ENCODE measurements around the gene ADGRG1. TPM values are rescaled to one million over a fixed set of nuclear protein-coding genes. Genes with fewer than 3 reads are reported as not detected.
A peak's percentile ranks its signal among the peaks of the same experiment; 100 is the strongest.

The ADGRG1 gene
- total RNA-seq, 1 donor from 2014 or later, result 201 TPM

GRCh38 chr16:57648581-57649442 is 20.4 kb downstream of the ADGRG1 start:
- DNase-seq (ENCODE audit: low spot score), result peak; percentile 83

DNA sequence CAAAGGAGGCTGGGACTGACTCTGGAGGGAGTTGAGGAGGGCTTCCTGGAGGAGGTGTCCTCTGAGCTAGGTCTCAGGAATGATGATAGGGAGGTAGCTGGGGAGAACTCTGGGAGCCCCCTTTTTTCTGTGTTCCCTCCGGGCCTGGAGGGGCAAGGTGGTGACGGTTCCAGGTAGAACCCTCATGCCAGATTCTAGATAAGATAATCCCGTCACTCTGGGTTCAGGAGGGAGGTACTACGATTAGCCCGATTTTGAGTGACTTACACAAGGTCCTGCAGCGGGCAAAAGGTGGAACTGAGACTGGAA is 21.0 kb downstream of the ADGRG1 start:
- no peak for DNase-seq (ENCODE audit: low spot score)

- no peak for DNase-seq (ENCODE audit: low spot score)
Observed at GRCh38 chr16:57649846-57650245, 21.4 kb downstream of the ADGRG1 start.

GRCh38 chr16:57651344-57652333 is 23.2 kb downstream of the ADGRG1 start:
- no peak for DNase-seq (ENCODE audit: low spot score)

GRCh38 chr16:57652695-57653471 is 24.5 kb downstream of the ADGRG1 start:
- no peak for DNase-seq (ENCODE audit: low spot score)

GRCh38 chr16:57653936-57654335 is 25.5 kb downstream of the ADGRG1 start:
- peak; percentile 77 for DNase-seq (ENCODE audit: low spot score)

- DNase-seq (ENCODE audit: low spot score), result no peak
Observed at GRCh38 chr16:57656342-57656955, 28.0 kb downstream of the ADGRG1 start.

- no peak for DNase-seq (ENCODE audit: low spot score)
Observed at GRCh38 chr16:57657228-57657627, 28.8 kb downstream of the ADGRG1 start.

DNA sequence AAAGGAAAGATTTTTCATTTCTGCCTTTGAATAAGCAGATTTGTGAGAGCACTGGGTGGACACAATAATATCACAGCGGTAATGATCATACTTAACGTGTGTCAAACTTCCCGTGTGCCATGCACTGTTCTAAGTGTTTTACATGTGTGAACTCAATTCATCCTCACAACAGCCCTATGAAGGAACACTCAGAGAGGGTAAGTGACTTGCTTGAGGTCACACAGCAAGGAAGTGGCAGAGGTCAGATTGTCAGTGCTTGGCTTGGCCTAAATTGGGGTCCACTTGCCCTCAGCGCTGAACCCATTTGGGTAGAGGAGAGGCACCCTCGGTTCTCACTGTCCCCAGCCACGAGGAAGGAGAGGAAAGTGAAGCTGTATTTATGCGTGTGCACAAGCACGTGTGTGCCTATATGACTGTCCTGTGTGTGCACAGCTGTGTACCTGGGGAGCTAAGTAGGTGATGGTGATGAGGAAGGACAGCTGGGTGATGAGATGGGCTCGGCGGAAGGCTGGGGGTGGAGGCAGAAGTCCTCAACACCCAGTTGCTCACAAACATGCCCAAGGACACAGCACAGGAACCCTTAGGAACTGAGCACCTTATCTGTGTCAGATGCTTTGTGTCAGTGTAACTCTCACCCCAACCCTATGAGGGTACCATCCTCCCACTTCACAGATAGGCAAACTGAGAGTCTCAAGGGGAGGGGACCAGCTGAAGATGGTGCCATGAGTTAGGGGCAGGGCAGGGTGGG is 29.9 kb downstream of the ADGRG1 start:
- no peak for DNase-seq (ENCODE audit: low spot score)

GRCh38 chr16:57658878-57659674 is 30.6 kb downstream of the ADGRG1 start:
- DNase-seq (ENCODE audit: low spot score), result no peak

GRCh38 chr16:57660715-57661463 is 32.5 kb downstream of the ADGRG1 start:
- no peak for DNase-seq (ENCODE audit: low spot score)

GRCh38 chr16:57661510-57661909 is 33.1 kb downstream of the ADGRG1 start:
- DNase-seq (ENCODE audit: low spot score), result no peak

- DNase-seq (ENCODE audit: low spot score), result no peak
Observed at GRCh38 chr16:57661936-57662906, 33.8 kb downstream of the ADGRG1 start.

DNA sequence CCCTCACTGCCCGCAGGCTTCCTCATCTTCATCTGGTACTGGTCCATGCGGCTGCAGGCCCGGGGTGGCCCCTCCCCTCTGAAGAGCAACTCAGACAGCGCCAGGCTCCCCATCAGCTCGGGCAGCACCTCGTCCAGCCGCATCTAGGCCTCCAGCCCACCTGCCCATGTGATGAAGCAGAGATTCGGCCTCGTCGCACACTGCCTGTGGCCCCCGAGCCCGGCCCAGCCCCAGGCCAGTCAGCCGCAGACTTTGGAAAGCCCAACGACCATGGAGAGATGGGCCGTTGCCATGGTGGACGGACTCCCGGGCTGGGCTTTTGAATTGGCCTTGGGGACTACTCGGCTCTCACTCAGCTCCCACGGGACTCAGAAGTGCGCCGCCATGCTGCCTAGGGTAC is 35.0 kb downstream of the ADGRG1 start:
- DNase-seq (ENCODE audit: low spot score), result no peak

- no peak for DNase-seq (ENCODE audit: low spot score)
Observed at GRCh38 chr16:57663917-57664661, 35.7 kb downstream of the ADGRG1 start.

- no peak for DNase-seq (ENCODE audit: low spot score)
Observed at GRCh38 chr16:57664662-57665025, 36.2 kb downstream of the ADGRG1 start.

DNA sequence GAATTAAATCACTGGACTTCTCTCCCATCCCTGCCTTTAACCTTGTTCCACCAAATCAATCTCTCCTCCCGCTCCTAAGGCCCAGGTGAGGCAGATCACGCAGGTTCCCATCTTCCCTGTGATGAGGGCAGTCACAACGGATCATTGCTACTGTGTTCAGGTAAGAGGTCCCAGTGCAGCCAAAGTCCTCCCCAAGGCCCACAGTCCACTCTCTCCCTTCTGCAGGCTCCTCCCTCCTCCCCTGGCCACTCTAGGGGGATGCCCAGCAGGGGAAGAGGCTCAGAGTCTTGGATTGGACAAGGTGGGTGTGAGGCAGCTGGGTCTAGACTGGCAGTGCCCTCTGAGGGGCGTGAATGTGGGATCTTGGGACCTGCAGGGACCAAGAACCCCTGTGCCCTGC is 37.1 kb downstream of the ADGRG1 start:
- no peak for DNase-seq (ENCODE audit: low spot score)
